IPS-20b (cell line): Measurements from ENCODE around the gene XPNPEP1.

Source experiments
- H3K27ac ChIP-seq: one replicate; pipeline ENCODE4 v1.5.1; 2013; ENCODE audit warnings: low read length
- H3K27me3 ChIP-seq: 2 replicates; pipeline ENCODE4 v1.6.1; 2013; ENCODE audit warnings: mild to moderate bottlenecking, low read length, inconsistent platforms; ENCODE audit not compliant: insufficient read depth
- H3K36me3 ChIP-seq: 2 replicates; pipeline ENCODE4 v1.6.1; 2013; ENCODE audit warnings: low read depth, mild to moderate bottlenecking, inconsistent platforms, low read length, moderate library complexity; ENCODE audit not compliant: insufficient read depth
- H3K4me1 ChIP-seq: 2 replicates; pipeline ENCODE4 v1.6.1; 2013; ENCODE audit warnings: mild to moderate bottlenecking, control low read depth, inconsistent platforms, low read length, moderate library complexity; ENCODE audit not compliant: insufficient read depth
- H3K4me3 ChIP-seq: 2 replicates; pipeline ENCODE4 v1.5.1; 2013; ENCODE audit warnings: mild to moderate bottlenecking, low read length, inconsistent platforms
- H3K9ac ChIP-seq: 2 replicates; pipeline ENCODE4 v1.6.1; 2013; ENCODE audit warnings: low read depth, mild to moderate bottlenecking, inconsistent platforms, low read length, moderate library complexity
- H3K9me3 ChIP-seq: 2 replicates; pipeline ENCODE4 v1.6.1; 2013; ENCODE audit warnings: mild to moderate bottlenecking, low read depth, low read length, inconsistent platforms; ENCODE audit not compliant: insufficient read depth

XPNPEP1 gene

DNA sequence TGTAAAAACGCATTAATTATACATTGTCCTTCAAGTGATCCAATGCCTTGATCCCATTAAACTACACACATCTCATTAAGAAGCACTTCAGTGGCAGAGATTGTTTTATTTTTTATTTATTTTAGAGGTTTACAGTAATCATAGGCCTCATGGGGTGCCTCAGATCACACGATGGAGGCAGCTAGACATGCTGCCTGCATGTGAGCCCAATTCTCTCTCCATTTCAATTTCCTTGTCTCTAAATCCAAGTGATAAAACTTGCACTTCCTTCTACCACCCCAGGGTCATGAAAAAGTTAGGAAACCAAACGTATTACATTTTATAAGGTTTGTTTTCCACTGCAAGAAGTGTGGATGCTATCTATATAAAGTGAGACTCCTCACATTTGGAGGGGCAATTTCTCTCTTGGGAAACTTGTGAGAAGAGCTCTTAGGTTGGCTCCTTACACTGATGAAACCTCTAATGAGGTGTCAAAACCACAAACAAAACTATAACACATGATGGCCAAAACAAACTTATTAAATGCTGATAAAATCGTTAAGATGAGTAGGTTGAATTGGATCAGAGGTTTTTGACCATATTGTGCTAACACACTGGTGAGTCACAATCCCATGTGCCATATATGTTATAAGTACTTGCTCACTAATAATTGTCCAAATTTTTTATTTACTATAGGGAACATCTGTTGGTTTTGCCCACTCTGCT is 22.3 kb upstream of the XPNPEP1 start:
- H3K36me3 ChIP-seq = no peaks in the 10 kb centered on the region

DNA sequence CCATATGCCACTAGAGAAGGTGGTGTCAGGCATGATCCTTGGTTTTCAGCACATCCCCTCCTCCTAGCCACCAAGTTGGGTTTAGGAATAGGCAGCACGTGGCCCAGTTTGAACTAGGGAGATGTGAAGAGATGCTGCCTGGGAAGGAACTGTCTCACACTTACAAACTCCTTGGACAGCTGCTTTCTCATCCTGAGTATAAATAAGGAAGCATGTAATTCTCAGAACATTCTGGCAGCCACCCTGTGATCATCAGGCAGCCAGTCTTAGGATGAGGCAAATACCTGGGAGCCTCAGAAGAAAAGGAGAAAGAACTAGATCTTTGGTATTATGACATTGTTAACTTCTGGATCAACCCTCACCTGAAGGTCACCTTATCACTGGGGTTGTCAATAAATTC is 21.3 kb upstream of the XPNPEP1 start:
- no peaks in the 10 kb centered on the region for H3K36me3 ChIP-seq
- no peaks in the 10 kb centered on the region for H3K27me3 ChIP-seq
- no peak overlapping the region for H3K27ac ChIP-seq
- H3K9ac ChIP-seq = no peak overlapping the region
- H3K4me1 ChIP-seq = no peaks in the 10 kb centered on the region; the same call in 1 of the 2 replicates
- no peak overlapping the region for H3K4me3 ChIP-seq
- no peaks in the 10 kb centered on the region for H3K9me3 ChIP-seq

More for the DNA sequence above, 22.3 kb upstream of the XPNPEP1 start:
- no peak overlapping the region for H3K9ac ChIP-seq
- H3K27me3 ChIP-seq = no peaks in the 10 kb centered on the region
- H3K4me1 ChIP-seq = no peaks in the 10 kb centered on the region; the same call in 1 of the 2 replicates
- no peak overlapping the region for H3K27ac ChIP-seq
- H3K4me3 ChIP-seq = no peak overlapping the region
- no peaks in the 10 kb centered on the region for H3K9me3 ChIP-seq

DNA sequence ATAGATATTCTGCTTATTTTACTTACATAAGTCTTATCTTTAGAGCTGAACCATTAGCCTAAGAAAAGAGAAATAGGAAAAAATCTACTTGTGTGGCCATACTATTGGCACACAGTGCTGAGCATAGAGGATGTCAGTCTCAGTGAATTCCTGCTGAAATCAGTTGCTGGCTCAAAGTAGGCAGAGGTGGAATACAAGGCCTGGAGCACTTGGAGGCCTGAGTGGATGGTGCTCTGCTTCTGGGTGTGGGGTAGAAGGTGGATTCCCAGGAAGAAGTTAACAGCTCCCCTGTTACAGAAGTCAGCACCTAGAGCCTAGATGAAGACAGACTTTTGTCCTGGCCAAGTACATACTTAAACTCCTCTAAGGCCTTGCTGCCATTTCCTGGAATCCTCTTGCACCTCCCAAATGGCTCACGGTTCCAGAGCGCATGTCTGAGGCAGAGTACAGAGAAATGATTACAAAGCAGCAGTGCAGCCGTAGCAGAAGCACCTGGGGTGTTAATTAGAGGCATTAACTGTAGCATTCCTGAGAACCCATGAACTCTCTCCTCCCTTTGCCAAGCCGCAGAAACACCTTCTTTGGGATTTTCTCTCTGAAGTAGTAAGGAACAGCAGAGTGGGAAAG is 18.0 kb upstream of the XPNPEP1 start:
- Histone ChIP-seq H3K9ac (no peak overlapping the region), H3K4me3 (no peak overlapping the region), H3K27ac (no peak overlapping the region), H3K36me3 (no peaks in the 10 kb centered on the region), H3K27me3 (no peaks in the 10 kb centered on the region), H3K9me3 (no peaks in the 10 kb centered on the region), H3K4me1 (no peaks in the 10 kb centered on the region; the same call in 1 of the 2 replicates)

DNA sequence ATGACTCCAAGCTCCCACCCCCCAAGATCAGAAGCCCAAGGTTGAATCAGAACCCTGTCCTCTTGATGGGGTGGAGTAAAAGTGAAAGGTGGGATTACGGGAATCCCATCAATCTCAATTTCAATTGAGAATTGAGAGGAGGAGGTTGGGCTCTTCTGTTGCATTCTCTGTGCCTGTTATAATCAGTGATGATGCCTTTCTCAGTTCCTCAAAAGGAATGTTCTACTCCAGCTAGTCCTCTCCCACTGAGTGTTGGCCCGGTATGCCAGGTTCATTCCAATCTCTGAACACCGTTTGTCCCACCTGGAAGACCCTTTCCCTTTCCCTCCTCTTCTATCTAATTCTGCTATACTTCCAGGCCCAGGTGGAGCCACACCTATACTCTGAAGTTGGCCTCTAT is 17.2 kb upstream of the XPNPEP1 start:
- no peak overlapping the region for H3K4me3 ChIP-seq

DNA sequence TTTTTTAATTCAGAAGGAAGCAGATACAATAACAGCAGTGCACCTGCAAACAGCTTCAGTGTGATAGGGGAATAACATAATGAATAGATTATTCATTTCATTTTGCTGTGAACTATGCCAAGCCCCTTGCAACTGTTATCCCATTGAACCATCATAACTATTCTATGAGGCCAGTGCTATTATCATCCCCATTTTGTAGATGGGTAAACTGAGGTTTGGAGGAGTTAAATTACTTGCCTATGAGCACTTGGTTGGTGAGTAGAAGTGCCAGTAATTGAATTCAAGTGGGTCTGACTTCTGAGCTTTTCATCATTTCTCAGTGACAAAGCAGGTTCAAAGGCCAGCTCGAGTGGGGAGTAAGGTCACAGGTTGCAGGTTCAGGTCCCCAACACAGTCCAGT is 16.8 kb upstream of the XPNPEP1 start:
- Histone ChIP-seq H3K9ac (no peak overlapping the region), H3K27ac (no peak overlapping the region), H3K27me3 (no peaks in the 10 kb centered on the region)

More for the DNA sequence above, 17.2 kb upstream of the XPNPEP1 start:
- H3K27me3 ChIP-seq = no peaks in the 10 kb centered on the region
- peaks cover 6% of the 10 kb centered on the region; the same call in 1 of the 2 replicates for H3K4me1 ChIP-seq
- H3K9me3 ChIP-seq = no peaks in the 10 kb centered on the region
- H3K36me3 ChIP-seq = no peaks in the 10 kb centered on the region
- no peak overlapping the region for H3K9ac ChIP-seq
- H3K27ac ChIP-seq = no peak overlapping the region

DNA sequence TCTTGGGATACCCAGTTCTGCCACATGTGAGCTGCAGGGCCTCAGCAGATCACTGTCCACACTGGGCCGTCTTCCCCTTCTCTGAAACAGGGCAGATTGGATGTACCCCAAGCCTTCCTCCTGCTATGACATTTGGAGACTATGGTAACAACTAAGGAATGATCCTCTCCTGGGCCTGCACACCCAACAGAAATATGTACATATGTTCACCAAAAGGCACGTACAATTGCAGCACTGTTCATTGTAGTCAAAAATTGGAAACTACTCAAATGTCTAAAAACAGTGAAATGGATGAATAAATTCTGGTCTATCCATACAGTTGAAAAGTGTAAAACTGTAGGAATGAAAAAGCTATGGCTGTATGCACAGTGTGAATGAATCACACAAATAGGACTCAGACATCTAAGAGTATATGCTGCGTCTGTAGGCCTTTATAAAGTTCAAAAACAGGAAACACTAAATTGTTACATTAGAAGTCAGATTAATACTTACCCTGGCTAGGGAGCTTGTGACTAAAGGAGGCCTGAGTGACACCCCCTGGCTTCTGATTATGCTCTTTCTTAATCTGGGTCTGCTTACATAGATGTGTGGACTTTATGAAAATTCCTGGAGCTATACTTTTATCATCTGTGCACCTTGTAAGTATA is 16.1 kb upstream of the XPNPEP1 start:
- Histone ChIP-seq H3K27ac (no peak overlapping the region), H3K9ac (no peak overlapping the region), H3K36me3 (no peaks in the 10 kb centered on the region), H3K9me3 (no peaks in the 10 kb centered on the region), H3K4me1 (peaks cover 12% of the 10 kb centered on the region; the same call in 1 of the 2 replicates), H3K27me3 (no peaks in the 10 kb centered on the region), H3K4me3 (no peak overlapping the region)

More for the DNA sequence above, 16.8 kb upstream of the XPNPEP1 start:
- H3K9me3 ChIP-seq = no peaks in the 10 kb centered on the region
- no peaks in the 10 kb centered on the region for H3K36me3 ChIP-seq
- H3K4me3 ChIP-seq = no peak overlapping the region
- H3K4me1 ChIP-seq = peaks cover 8% of the 10 kb centered on the region; the same call in 1 of the 2 replicates

DNA sequence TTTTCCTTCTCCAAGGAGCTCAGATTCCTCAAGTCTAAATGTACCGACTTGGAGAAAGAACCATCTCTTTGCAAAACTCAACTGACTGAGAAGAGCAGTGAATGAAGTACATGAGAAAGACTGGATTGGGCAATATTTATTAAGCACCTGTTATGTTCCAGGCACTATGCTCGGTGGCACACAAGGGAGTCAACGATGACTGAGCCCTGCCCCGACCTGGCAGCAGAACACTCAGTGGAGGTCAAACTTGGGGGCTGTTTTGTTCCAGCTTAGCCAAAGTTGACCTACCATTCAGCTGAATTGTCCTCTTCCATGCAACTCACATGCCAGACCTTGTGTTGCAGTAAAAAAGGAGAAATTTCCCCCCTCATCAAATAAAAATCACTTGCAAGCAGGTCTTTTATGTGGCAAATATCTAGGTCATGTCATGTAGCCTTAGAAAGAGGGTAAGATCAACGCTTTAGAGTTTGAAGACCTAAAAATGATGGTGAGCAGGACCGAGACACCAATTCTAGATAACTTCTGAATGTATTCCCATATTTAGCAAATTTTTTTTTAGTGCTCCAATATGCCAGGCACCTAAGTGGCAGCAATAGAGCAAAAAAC is 14.3 kb upstream of the XPNPEP1 start:
- H3K27me3 ChIP-seq = no peaks in the 10 kb centered on the region
- no peaks in the 10 kb centered on the region for H3K36me3 ChIP-seq
- H3K4me3 ChIP-seq = no peak overlapping the region
- H3K9ac ChIP-seq = no peak overlapping the region
- H3K4me1 ChIP-seq = peaks cover 26% of the 10 kb centered on the region; the same call in 1 of the 2 replicates
- H3K9me3 ChIP-seq = no peaks in the 10 kb centered on the region
- H3K27ac ChIP-seq = no peak overlapping the region

DNA sequence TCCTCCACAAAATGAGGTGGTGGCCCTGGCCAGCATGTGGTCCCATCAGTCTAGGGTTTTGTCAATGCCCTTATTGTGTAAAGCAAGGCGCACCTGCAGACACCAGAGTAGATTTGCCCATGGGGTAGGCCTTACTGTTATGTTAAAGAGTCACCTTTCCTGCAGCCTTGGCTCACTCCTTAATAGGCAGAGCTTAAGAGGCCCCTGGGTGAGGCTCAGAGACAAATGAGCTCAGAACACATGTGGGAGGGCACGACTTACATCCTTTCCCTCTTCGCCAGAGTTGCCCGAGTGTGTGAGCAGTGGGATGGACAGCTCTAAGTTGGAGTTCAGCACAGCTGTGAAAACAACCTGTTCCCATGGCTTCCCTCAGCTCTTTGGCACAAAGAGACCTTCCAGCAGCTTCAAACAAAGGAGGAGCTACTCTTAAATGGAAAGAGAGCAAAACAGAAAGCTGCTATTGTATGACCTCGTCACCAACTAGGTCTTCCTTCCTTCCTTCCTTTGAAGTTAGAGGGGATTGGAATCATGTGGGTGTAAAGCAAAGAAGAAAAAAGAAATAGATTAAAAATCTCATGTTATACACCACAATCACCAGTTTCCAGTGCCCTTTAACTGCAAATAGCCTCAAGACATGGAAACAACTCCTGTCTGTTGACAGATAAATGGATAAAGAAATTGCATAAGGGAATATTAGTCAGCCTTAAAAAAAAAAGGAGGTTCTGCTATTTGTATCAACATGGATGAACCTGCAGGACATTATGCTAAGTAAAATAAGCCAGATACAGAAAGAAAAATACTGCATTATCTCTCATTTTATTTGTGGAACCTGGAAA is 11.9 kb upstream of the XPNPEP1 start:
- Histone ChIP-seq H3K4me3 (peak overlapping the region; percentile 59; the same call in 1 of the 2 replicates), H3K9ac (peak overlapping the region; percentile 61; the same call in 1 of the 2 replicates), H3K27ac (peak overlapping the region; percentile 54)

DNA sequence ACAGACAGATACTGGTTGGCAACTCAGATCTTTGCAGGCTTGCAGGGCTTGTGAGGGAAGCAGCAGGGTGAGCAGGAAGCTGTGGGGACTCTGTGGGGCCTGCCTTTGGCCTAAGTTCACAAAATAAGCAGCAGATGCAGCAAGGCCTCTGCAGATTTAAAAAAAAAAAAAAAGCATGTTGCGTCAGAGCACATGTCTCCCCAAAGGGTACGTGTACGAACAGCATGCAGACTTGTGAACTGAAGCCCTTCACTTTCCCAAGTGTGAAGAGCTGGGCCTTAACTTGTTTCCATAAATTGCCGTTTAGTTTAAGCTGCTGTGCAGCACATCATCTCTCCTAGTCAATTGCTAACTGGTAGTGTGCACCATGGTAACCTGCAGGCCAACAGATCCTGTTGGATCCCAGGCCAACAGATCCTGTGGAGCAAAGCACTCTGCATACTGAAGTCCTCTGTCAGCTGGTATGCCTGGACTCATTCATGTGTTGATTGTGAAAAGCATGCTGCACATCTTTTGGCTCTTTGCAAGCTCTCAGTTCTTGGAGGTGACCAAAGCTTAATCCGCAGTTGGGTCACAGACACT is 10.8 kb upstream of the XPNPEP1 start:
- peak overlapping the region; percentile 54 for H3K27ac ChIP-seq

More for the DNA sequence above, 11.9 kb upstream of the XPNPEP1 start:
- Histone ChIP-seq H3K9me3 (no peaks in the 10 kb centered on the region), H3K36me3 (no peaks in the 10 kb centered on the region), H3K27me3 (no peaks in the 10 kb centered on the region), H3K4me1 (peaks cover 26% of the 10 kb centered on the region; the same call in 1 of the 2 replicates)

DNA sequence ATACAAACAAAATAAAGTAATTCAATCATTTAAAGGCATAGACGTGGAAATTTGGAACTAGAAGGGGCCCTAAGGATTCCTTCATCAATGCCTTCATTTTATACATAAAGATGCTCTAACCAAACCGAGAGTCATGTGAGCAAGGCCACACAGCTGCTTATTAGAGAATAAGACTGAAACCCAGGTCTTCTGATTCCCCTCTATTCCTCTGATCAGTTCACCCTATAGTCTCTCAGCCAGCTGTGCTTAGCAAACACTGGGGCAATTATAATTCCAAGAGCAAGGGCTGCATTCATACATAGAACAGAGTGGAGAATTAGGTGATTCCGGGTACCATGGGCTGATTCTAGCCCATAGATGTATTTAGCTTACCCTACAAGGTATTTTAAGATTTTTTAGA is 9.7 kb upstream of the XPNPEP1 start:
- Histone ChIP-seq H3K27ac (no peak overlapping the region), H3K9me3 (no peaks in the 10 kb centered on the region), H3K27me3 (no peaks in the 10 kb centered on the region), H3K4me1 (peaks cover 26% of the 10 kb centered on the region; the same call in 1 of the 2 replicates), H3K4me3 (no peak overlapping the region), H3K36me3 (no peaks in the 10 kb centered on the region), H3K9ac (no peak overlapping the region)

More for the DNA sequence above, 10.8 kb upstream of the XPNPEP1 start:
- Histone ChIP-seq H3K9ac (peak overlapping the region; percentile 61; the same call in 1 of the 2 replicates), H3K36me3 (no peaks in the 10 kb centered on the region), H3K27me3 (no peaks in the 10 kb centered on the region), H3K4me3 (peak overlapping the region; percentile 59; the same call in 1 of the 2 replicates), H3K9me3 (no peaks in the 10 kb centered on the region), H3K4me1 (peaks cover 26% of the 10 kb centered on the region; the same call in 1 of the 2 replicates)
